NCI-H510A (cell line): ENCODE results near the gene MRC2.

Source experiments
- DNase-seq: peaks from one replicate; lab custom pipeline; 2025; lab: John Stamatoyannopoulos, UW

Gene MRC2

GRCh38 chr17:62614142-62614541 lies 13.3 kb upstream of the MRC2 start:
- DNase-seq: no peak

GRCh38 chr17:62615503-62615902 lies 12.0 kb upstream of the MRC2 start:
- no peak for DNase-seq

- no peak for DNase-seq
Measured at GRCh38 chr17:62616993-62617893, 10.2 kb upstream of the MRC2 start.

- no peak for DNase-seq
Measured at GRCh38 chr17:62617894-62618472, 9.5 kb upstream of the MRC2 start.

- no peak for DNase-seq
Measured at GRCh38 chr17:62618647-62619416, 8.6 kb upstream of the MRC2 start.

- DNase-seq: no peak
Measured at GRCh38 chr17:62619417-62620155, 7.9 kb upstream of the MRC2 start.

- no peak for DNase-seq
Measured at GRCh38 chr17:62621223-62621622, 6.2 kb upstream of the MRC2 start.

- DNase-seq: no peak
Measured at GRCh38 chr17:62625184-62625869, 2.1 kb upstream of the MRC2 start.

- no peak for DNase-seq
Measured at GRCh38 chr17:62625870-62626200, 1.6 kb upstream of the MRC2 start.

GRCh38 chr17:62626719-62627218 lies 701 bp upstream of the MRC2 start:
- no peak for DNase-seq

GRCh38 chr17:62627904-62628633 lies 599 bp downstream of the MRC2 start:
- DNase-seq: no peak

GRCh38 chr17:62628831-62629555 lies 1.5 kb downstream of the MRC2 start:
- DNase-seq: no peak

GRCh38 chr17:62629556-62630364 lies 2.3 kb downstream of the MRC2 start:
- DNase-seq: no peak

GRCh38 chr17:62630365-62631085 lies 3.1 kb downstream of the MRC2 start:
- DNase-seq: no peak

GRCh38 chr17:62631086-62631935 lies 3.8 kb downstream of the MRC2 start:
- no peak for DNase-seq

GRCh38 chr17:62631936-62632924 lies 4.8 kb downstream of the MRC2 start:
- no peak for DNase-seq
